GM23338 (cell line): Measurements from ENCODE around the gene AEN. TPM values are rescaled to one million over a fixed set of nuclear protein-coding genes. Genes with fewer than 3 reads are reported as not detected.
A peak's percentile ranks its signal among the peaks of the same experiment; 100 is the strongest.

ENCODE experiments used
- ATAC-seq: fragments of 200-7000 bp; cut with Tn5 transposase; 3 replicates; pipeline ENCODE4 v1.9.1; 2020
- DNase-seq: peaks from one replicate; pipeline ENCODE4 v3.0.0-alpha.2; 2015; ENCODE audit warnings: low spot score
- H2AFZ ChIP-seq: fragments of 200-600 bp; sonication (generic); 2 replicates; pipeline ENCODE4 v1.8.0; 2016; ENCODE audit warnings: antibody characterized with exemption, mild to moderate bottlenecking, moderate library complexity
- H3F3A ChIP-seq: fragments of 200-600 bp; sonication (generic); replicated peaks from 2 replicates; pipeline ENCODE4 v1.8.0; 2017; ENCODE audit warnings: antibody characterized with exemption, mixed run types, low read depth
- H3K27ac ChIP-seq: fragments of 200-600 bp; sonication (generic); 2 replicates; pipeline ENCODE4 v1.6.1; 2016; ENCODE audit warnings: low read depth
- H3K27me3 ChIP-seq: fragments of 200-600 bp; sonication (generic); 2 replicates; pipeline ENCODE4 v1.8.0; 2016; ENCODE audit warnings: mild to moderate bottlenecking, mixed run types, moderate library complexity; ENCODE audit not compliant: insufficient read depth
- H3K36me3 ChIP-seq: fragments of 200-600 bp; sonication (generic); 2 replicates; pipeline ENCODE4 v1.8.0; 2016; ENCODE audit warnings: mild to moderate bottlenecking; ENCODE audit not compliant: insufficient read depth
- H3K4me1 ChIP-seq: fragments of 200-600 bp; sonication (generic); 2 replicates; pipeline ENCODE4 v1.8.0; 2016; ENCODE audit warnings: mild to moderate bottlenecking, moderate library complexity; ENCODE audit not compliant: insufficient read depth
- H3K4me2 ChIP-seq: fragments of 200-600 bp; sonication (generic); 2 replicates; pipeline ENCODE4 v1.7.1; 2017; ENCODE audit warnings: mixed run types
- H3K4me3 ChIP-seq: fragments of 200-600 bp; sonication (generic); 2 replicates; pipeline ENCODE4 v1.6.1; 2016; ENCODE audit warnings: mixed run types
- H3K79me2 ChIP-seq: fragments of 200-600 bp; sonication (generic); replicated peaks from 2 replicates; pipeline ENCODE4 v1.8.0; 2017; ENCODE audit warnings: mild to moderate bottlenecking; ENCODE audit not compliant: insufficient read depth
- H3K9me2 ChIP-seq: fragments of 200-600 bp; sonication (generic); 2 replicates; pipeline ENCODE4 v1.8.0; 2017; ENCODE audit not compliant: insufficient read depth
- H4K20me1 ChIP-seq: fragments of 200-600 bp; sonication (generic); replicated peaks from 2 replicates; pipeline ENCODE4 v1.8.0; 2017; ENCODE audit warnings: mild to moderate bottlenecking; ENCODE audit not compliant: insufficient read depth
- H3K27ac Mint-ChIP-seq: 2 replicates; pipeline ENCODE4 v1.8.0; 2020; ENCODE audit warnings: inconsistent platforms, mild to moderate bottlenecking, moderate library complexity, mixed read lengths
- H3K27me3 Mint-ChIP-seq: 3 replicates; pipeline ENCODE4 v1.8.0; 2022; ENCODE audit warnings: low read depth, mild to moderate bottlenecking, moderate library complexity, mixed read lengths, inconsistent platforms; ENCODE audit not compliant: insufficient read depth, poor library complexity
- H3K36me3 Mint-ChIP-seq: 3 replicates; pipeline ENCODE4 v1.8.0; 2021; ENCODE audit warnings: low read depth, mild to moderate bottlenecking, inconsistent platforms, moderate library complexity, mixed read lengths
- H3K4me1 Mint-ChIP-seq: 3 replicates; pipeline ENCODE4 v1.8.0; 2020; ENCODE audit warnings: mild to moderate bottlenecking, inconsistent platforms, mixed read lengths
- H3K4me3 Mint-ChIP-seq: 3 replicates; pipeline ENCODE4 v1.8.0; 2021; ENCODE audit warnings: moderate library complexity, mild to moderate bottlenecking, inconsistent platforms, mixed read lengths
- H3K9me3 Mint-ChIP-seq: 3 replicates; pipeline ENCODE4 v1.8.0; 2020; ENCODE audit warnings: moderate library complexity, mild to moderate bottlenecking, inconsistent platforms, mixed read lengths
- CTCF ChIP-seq, 2 experiments: fragments of 200-600 bp in 1 of 2; sonication (generic) in 1 of 2; conservative IDR thresholded peaks; 2 replicates each; pipeline versions ENCODE4 v1.5.1 to v1.6.1; 2016 to 2017; ENCODE audit warnings: antibody characterized with exemption in 2 of 2, low read depth in 2 of 2, mild to moderate bottlenecking in 2 of 2, moderate library complexity in 1 of 2
- EZH2 ChIP-seq: fragments of 200-600 bp; sonication (generic); IDR thresholded peaks from one replicate; pipeline ENCODE4 v1.8.0; 2017; ENCODE audit warnings: antibody characterized with exemption, mild to moderate bottlenecking, low read depth; ENCODE audit not compliant: unreplicated experiment
- NANOG ChIP-seq: IDR thresholded peaks from 2 replicates; pipeline ENCODE4 v1.6.1; 2016; ENCODE audit warnings: antibody characterized with exemption, borderline replicate concordance
- REST ChIP-seq: IDR thresholded peaks from one replicate; pipeline ENCODE4 v1.6.1; 2018; ENCODE audit warnings: antibody characterized with exemption; ENCODE audit not compliant: unreplicated experiment
- STAT1 ChIP-seq: IDR thresholded peaks from one replicate; pipeline ENCODE4 v1.6.1; 2016; ENCODE audit warnings: antibody characterized with exemption; ENCODE audit not compliant: unreplicated experiment
- ZNF114 ChIP-seq: fragments of 250-450 bp; sonication (Bioruptor Pico); IDR thresholded peaks from 2 replicates; pipeline ENCODE4 v1.5.0; 2020; ENCODE audit warnings: mild to moderate bottlenecking, moderate library complexity
- ZNF331 ChIP-seq: fragments of 250-450 bp; sonication (Bioruptor Pico); IDR thresholded peaks from 2 replicates; pipeline ENCODE4 v1.5.0; 2020; ENCODE audit warnings: low read depth, mild to moderate bottlenecking, moderate library complexity
- ZNF462 ChIP-seq: fragments of 250-450 bp; sonication (Bioruptor Pico); IDR thresholded peaks from 2 replicates; pipeline ENCODE4 v1.5.0; 2020; ENCODE audit warnings: mild to moderate bottlenecking, moderate library complexity
- polyA plus RNA-seq: library from polyadenylated mRNA; unstranded; fragments of >200 nt; fragmentation: Nextera tagmentation; extraction: Ambion mirVana; gene quantifications from 2 replicates; pipeline ENCODE4 v1.2.1, GENCODE V29; 2016
- total RNA-seq: library from RNA; depleted of rRNA; stranded (reverse); fragments of >200 nt; shearing (Covaris generic); gene quantifications from 2 replicates; pipeline ENCODE4 v1.2.3, GENCODE V29; 2014

AEN gene
- total and polyA plus RNA-seq, 2 experiments from 2014 or later, result 82.3 to 220 TPM

GRCh38 chr15:88624156-88624970 lies 3.2 kb downstream of the AEN start:
- H3F3A ChIP-seq, result peaks cover 21% of the 10 kb centered on the region
- TF ChIP-seq REST (no peak), CTCF (conservative IDR thresholded peaks at IDR 0.05; ENCODE audit: low read depth in 2 of 2) (peak; percentile 31 to 42; a peak in 3 of 4 replicates), ZNF114 (CRISPR knock-in tag) (no peak), NANOG (no peak)
- DNase-seq (peak; percentile 57), ATAC-seq (peak; percentile 3; the same call in 1 of the 3 replicates)
- peak overlapping the region; percentile 69; the same call in 1 of the 2 replicates for H3K27ac ChIP-seq
- H3K4me2 ChIP-seq, result peak overlapping the region; percentile 96
- H3K36me3 ChIP-seq, result peaks cover 51% of the 10 kb centered on the region
- no peaks in the 10 kb centered on the region for H3K9me2 ChIP-seq
- H3K79me2 ChIP-seq, result peaks cover 80% of the 10 kb centered on the region
- peak overlapping the region; percentile 100 for H3K4me3 ChIP-seq
- H2AFZ ChIP-seq, result no peak overlapping the region
- Mint-ChIP-seq H3K9me3 (no peaks in the 10 kb centered on the region; the same call in 2 of the 3 replicates), H3K4me3 (peak overlapping the region; percentile 89), H3K27me3 (peaks cover 17% of the 10 kb centered on the region), H3K27ac (peak overlapping the region; percentile 64), H3K4me1 (peaks cover 60% of the 10 kb centered on the region), H3K36me3 (peaks cover 78% of the 10 kb centered on the region)
- H3K4me1 ChIP-seq, result peaks cover 48% of the 10 kb centered on the region
- no peaks in the 10 kb centered on the region for H3K27me3 ChIP-seq
- H4K20me1 ChIP-seq, result peaks cover 68% of the 10 kb centered on the region

- H3K27me3 Mint-ChIP-seq, result peaks cover 18% of the 10 kb centered on the region
- H3K36me3 ChIP-seq, result peaks cover 57% of the 10 kb centered on the region
- H2AFZ ChIP-seq, result no peak overlapping the region
- H3K4me3 ChIP-seq, result peak overlapping the region; percentile 100; the same call in 1 of the 2 replicates
- no peak overlapping the region for H3K27ac ChIP-seq
- DNase-seq (no peak), ATAC-seq (no peak)
- H3K27me3 ChIP-seq, result no peaks in the 10 kb centered on the region
- H4K20me1 ChIP-seq, result peaks cover 74% of the 10 kb centered on the region
- peak overlapping the region; percentile 96; the same call in 1 of the 2 replicates for H3K4me2 ChIP-seq
- peak overlapping the region; percentile 30; the same call in 2 of the 3 replicates for H3K4me3 Mint-ChIP-seq
- peaks cover 41% of the 10 kb centered on the region for H3K4me1 ChIP-seq
- H3F3A ChIP-seq, result peaks cover 24% of the 10 kb centered on the region
- H3K9me2 ChIP-seq, result no peaks in the 10 kb centered on the region
- H3K27ac Mint-ChIP-seq, result no peak overlapping the region
- H3K36me3 Mint-ChIP-seq, result peaks cover 84% of the 10 kb centered on the region
- peaks cover 87% of the 10 kb centered on the region for H3K79me2 ChIP-seq
- H3K9me3 Mint-ChIP-seq, result no peaks in the 10 kb centered on the region; the same call in 2 of the 3 replicates
- peaks cover 58% of the 10 kb centered on the region for H3K4me1 Mint-ChIP-seq
- no peak for TF ChIP-seq EZH2
- TF ChIP-seq STAT1, result no peak
- no peak for TF ChIP-seq NANOG
- no peak for TF ChIP-seq ZNF331
- TF ChIP-seq ZNF462 (CRISPR knock-in tag), result no peak
These were observed 3.9 kb downstream of the AEN start for GRCh38 chr15:88624971-88625490.
